Vagina (tissue), 2 donors: ENCODE measurements around the gene TUBGCP4. TPM values are rescaled to one million over a fixed set of nuclear protein-coding genes. Genes with fewer than 3 reads are reported as not detected.
A peak's percentile ranks its signal among the peaks of the same experiment; 100 is the strongest.

Experiments used
- DNase-seq, 2 donors: peaks; one replicate each; pipeline ENCODE4 v3.0.0-alpha.2; 2017; ENCODE audit errors: extremely low spot score in 2 of 2
- H3K27ac ChIP-seq: fragments of 200-600 bp; sonication (generic); one replicate; pipeline ENCODE4 v1.5.1; 2019
- H3K27me3 ChIP-seq: fragments of 200-600 bp; sonication (generic); one replicate; pipeline ENCODE4 v1.5.1; 2019
- H3K36me3 ChIP-seq, 2 donors: fragments of 200-600 bp; sonication (generic); one replicate each; pipeline ENCODE4 v1.5.1; 2017 to 2019
- H3K4me1 ChIP-seq: fragments of 200-600 bp; sonication (generic); one replicate; pipeline ENCODE4 v1.5.1; 2019
- H3K4me3 ChIP-seq, 2 donors: fragments of 200-600 bp; sonication (generic); 1 replicate in 1 of 2; 2 replicates in 1 of 2; pipeline ENCODE4 v1.5.1; 2016 to 2019
- H3K9me3 ChIP-seq: fragments of 200-600 bp; sonication (generic); one replicate; pipeline ENCODE4 v1.5.1; 2019
- CTCF ChIP-seq, 3 experiments: fragments of 450-650 bp in 2 of 3; fragments of 200-600 bp in 1 of 3; sonication (generic) in 1 of 3; IDR thresholded peaks; one replicate each; pipeline ENCODE4 v1.5.1; 2017 to 2019; ENCODE audit warnings: antibody characterized with exemption in 3 of 3, mild to moderate bottlenecking in 2 of 3, moderate library complexity in 2 of 3
- POLR2A ChIP-seq, 2 donors: fragments of 450-650 bp; IDR thresholded peaks; one replicate each; pipeline ENCODE4 v1.6.1; 2017; ENCODE audit warnings: antibody characterized with exemption in 2 of 2, mild to moderate bottlenecking in 2 of 2, moderate library complexity in 2 of 2
- POLR2AphosphoS5 ChIP-seq, 2 donors: sonication (generic); formaldehyde crosslinking; IDR thresholded peaks; one replicate each; pipeline ENCODE4 v1.9.0; 2017; ENCODE audit warnings: antibody characterized with exemption in 2 of 2, mild to moderate bottlenecking in 2 of 2, low read depth in 1 of 2; ENCODE audit not compliant: insufficient read depth in 1 of 2
- intact Hi-C: fragments of 100-400 bp; cut with DNase I; formaldehyde crosslinking; loops from one replicate; pipeline ENCODE4 v1.15.1; 2023
- total RNA-seq: library from RNA; depleted of rRNA; stranded (reverse); fragments of >200 nt; gene quantifications from one replicate; pipeline ENCODE4 v1.2.3, GENCODE V29; 2016

TUBGCP4 gene
- total RNA-seq, 1 donor from 2014 or later, result 17.7 TPM

DNA sequence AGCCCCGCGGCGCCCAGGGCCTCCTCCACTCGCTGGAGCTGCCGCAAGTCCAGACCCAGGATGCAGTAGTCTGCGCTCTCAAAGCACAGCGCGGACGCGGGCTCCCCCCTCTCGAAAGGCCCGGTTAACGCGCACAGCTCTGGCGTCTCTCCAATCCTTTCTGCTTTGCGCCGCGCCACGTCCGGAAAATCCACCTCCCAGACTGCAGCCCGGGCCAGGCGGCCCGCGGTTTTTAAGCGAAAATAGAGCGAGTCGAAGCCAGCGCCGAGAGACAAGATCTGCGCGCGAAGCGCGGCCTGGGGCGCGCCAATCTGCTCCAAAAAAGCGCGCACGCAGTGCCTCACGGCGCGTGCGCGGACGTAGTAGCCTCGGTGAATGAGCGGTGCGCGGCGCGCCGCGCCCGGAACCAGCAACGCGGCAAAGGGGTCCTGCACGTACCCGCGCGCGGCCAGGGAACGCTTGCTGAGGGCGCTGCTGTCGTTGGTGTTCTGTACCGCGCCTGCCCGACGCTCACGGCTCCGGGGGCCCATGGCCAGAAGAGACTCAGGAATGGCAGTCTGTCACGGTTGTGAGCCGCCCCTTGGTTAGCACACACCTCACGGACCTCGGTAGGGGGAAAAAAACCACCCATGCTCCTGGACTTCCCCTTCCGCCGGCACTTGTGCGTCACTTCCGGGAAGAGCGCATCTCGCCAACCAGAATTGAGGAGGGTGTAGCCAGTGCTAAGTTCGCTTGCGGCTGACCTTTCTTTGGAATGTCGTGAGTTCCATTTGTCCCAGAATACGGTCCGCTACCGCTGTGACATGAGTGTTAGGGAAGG, 40.7 kb upstream of the TUBGCP4 start, which contains the start of gene LCMT2:
Gene LCMT2 (minus strand): TSS at position 614 of the 820 bp plus-strand sequence. CDS start 84 bp downstream, at position 530.
- Histone ChIP-seq H3K9me3 (no peaks in the 10 kb centered on the region), H3K27me3 (no peaks in the 10 kb centered on the region), H3K4me1 (peaks cover 22% of the 10 kb centered on the region), H3K27ac (peak within 1 kb of the TSS; percentile 92), H3K36me3 (peaks cover 0 to 4% of the 10 kb centered on the region in 2 donors), H3K4me3 (peak within 1 kb of the TSS; percentile 60 to 93)
- no peak for DNase-seq
- intact Hi-C loops, result no loop called here
- TF ChIP-seq POLR2A (IDR thresholded peaks at IDR 0.05), result peak in 1 of 2 donors; percentile 39
- no peak for TF ChIP-seq CTCF (IDR thresholded peaks at IDR 0.05)
- peak; percentile 71 to 89 for TF ChIP-seq POLR2AphosphoS5 (IDR thresholded peaks at IDR 0.05; ENCODE audit: insufficient read depth in 1 of 2, low read depth in 1 of 2)

DNA sequence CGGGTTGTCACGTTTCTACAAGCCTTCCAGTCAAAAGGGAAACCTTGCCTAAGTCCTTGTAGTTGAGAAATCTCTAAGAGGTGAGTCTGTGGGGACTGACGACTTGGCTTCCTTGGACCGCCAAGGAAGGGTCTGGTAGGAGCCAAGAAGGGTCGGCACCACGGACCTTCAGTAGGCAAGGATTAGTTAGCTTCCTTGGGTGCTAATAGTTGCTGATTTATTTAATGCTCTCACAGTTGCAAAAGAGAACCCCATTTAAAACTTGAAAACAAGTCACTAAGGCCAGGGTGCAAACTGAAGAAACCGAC, 40.2 kb upstream of the TUBGCP4 start:
- peaks cover 0 to 4% of the 10 kb centered on the region in 2 donors for H3K36me3 ChIP-seq
- peaks cover 22% of the 10 kb centered on the region for H3K4me1 ChIP-seq
- intact Hi-C loops, result no loop called here
- H3K27me3 ChIP-seq, result no peaks in the 10 kb centered on the region
- H3K9me3 ChIP-seq, result no peaks in the 10 kb centered on the region
- peak overlapping the region; percentile 60 to 93 for H3K4me3 ChIP-seq
- H3K27ac ChIP-seq, result peak overlapping the region; percentile 92
- DNase-seq, result no peak
- TF ChIP-seq POLR2A (IDR thresholded peaks at IDR 0.05), result no peak
- no peak for TF ChIP-seq POLR2AphosphoS5 (IDR thresholded peaks at IDR 0.05; ENCODE audit: insufficient read depth in 1 of 2, low read depth in 1 of 2)
- no peak for TF ChIP-seq CTCF (IDR thresholded peaks at IDR 0.05)

DNA sequence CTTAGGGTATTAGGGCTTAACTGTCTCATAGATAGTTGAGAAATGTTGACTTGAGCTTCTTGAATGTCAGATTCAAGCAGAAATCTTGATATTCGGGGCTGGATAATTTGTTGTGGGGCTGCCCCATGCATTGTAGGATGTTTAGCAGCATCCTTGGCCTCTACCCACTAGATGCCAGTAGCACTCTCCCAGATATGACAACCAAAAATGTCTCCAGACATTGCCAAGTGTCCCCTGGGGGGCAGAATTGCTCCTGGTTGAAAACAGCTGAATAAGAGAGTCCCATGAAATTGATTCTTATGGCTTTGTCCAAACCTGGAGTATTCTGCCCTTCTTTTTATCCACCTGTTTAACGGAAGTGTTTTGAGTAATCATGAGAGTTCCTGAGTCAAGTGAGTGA, 24.6 kb upstream of the TUBGCP4 start:
- H3K27ac ChIP-seq, result no peak overlapping the region
- no peaks in the 10 kb centered on the region for H3K27me3 ChIP-seq
- no peaks in the 10 kb centered on the region for H3K4me1 ChIP-seq
- no peak overlapping the region for H3K4me3 ChIP-seq
- H3K36me3 ChIP-seq, result peaks cover 0 to 9% of the 10 kb centered on the region in 2 donors
- H3K9me3 ChIP-seq, result no peaks in the 10 kb centered on the region
- TF ChIP-seq POLR2A (IDR thresholded peaks at IDR 0.05) (no peak), CTCF (IDR thresholded peaks at IDR 0.05) (no peak), POLR2AphosphoS5 (IDR thresholded peaks at IDR 0.05; ENCODE audit: insufficient read depth in 1 of 2, low read depth in 1 of 2) (no peak)
- no peak for DNase-seq
- intact Hi-C loops, result no loop called here

DNA sequence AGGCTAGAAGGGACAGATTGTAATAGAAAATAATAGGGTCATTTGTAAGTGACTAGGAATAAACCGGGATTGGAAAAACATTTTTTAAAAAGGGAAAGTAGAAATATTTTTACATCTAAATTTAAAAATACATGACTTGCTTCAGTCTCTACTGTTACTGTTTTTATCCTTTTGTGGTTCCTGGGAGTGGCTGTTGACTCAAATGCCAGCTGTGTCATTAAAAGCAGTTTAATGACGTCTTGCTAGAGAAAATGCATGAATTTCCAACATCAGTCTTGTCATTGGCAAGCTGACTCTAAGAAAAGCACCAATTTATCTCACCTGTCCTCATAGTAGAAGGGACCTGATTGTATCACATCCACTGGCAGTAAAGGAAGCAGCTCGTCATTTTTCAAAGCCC, 23.8 kb upstream of the TUBGCP4 start:
- Histone ChIP-seq H3K9me3 (no peaks in the 10 kb centered on the region), H3K4me3 (no peak overlapping the region), H3K27ac (no peak overlapping the region), H3K36me3 (peaks cover 0 to 9% of the 10 kb centered on the region in 2 donors), H3K27me3 (no peaks in the 10 kb centered on the region), H3K4me1 (no peaks in the 10 kb centered on the region)
- TF ChIP-seq POLR2A (IDR thresholded peaks at IDR 0.05) (no peak), CTCF (IDR thresholded peaks at IDR 0.05) (no peak), POLR2AphosphoS5 (IDR thresholded peaks at IDR 0.05; ENCODE audit: insufficient read depth in 1 of 2, low read depth in 1 of 2) (no peak)
- no peak for DNase-seq
- intact Hi-C loops, result no loop called here
